Activated CD8-positive, alpha-beta memory T cell treated with anti-CD3 and anti-CD28 coated beads for 36 hours (primary cell): Measurements from ENCODE around the gene AGMAT. TPM values are rescaled to one million over a fixed set of nuclear protein-coding genes. Genes with fewer than 3 reads are reported as not detected.
"Not testable (repeated sequence)": the region's sequence is repeated elsewhere in the genome, so short reads cannot be mapped to it uniquely, and the experiment has no call there.

ENCODE experiments used
- CTCF ChIA-PET: fragments of 350-600 bp; sonication (Branson Sonifier 250); formaldehyde crosslinking; loops from one replicate; lab custom pipeline; 2021; ENCODE audit warnings: antibody characterized with exemption; lab: Charles Lee
- POLR2A ChIA-PET: fragments of 350-600 bp; sonication (Branson Sonifier 250); formaldehyde crosslinking; loops from one replicate; lab custom pipeline; 2021; ENCODE audit warnings: antibody characterized with exemption; lab: Charles Lee
- total RNA-seq, 2 experiments: library from RNA; stranded (reverse); gene quantifications; one replicate each; pipeline ENCODE4 v1.2.3, GENCODE V29; 2021

The AGMAT gene
- total RNA-seq, 2 experiments from 2014 or later: 19.6 to 20.3 TPM

GRCh38 chr1:15617173-15618076 is 32.6 kb upstream of the AGMAT start, which contains the start of gene DDI2:
Gene DDI2, plus strand, starts transcription at chr1:15617458. Its CDS starts 213 bp downstream, at chr1:15617671.
- ChIA-PET POLR2A (interaction anchor here (1.0 to 1.8 kb wide), 5 partner anchors 10 to 90 kb away, joined by 3 to 14 read pairs (median 3); partner anchors contain the start of gene DNAJC16), CTCF (interaction anchor here (1.1 to 1.7 kb wide), 2 partner anchors 12 to 13 kb away, joined by 3 to 8 read pairs; no protein-coding TSS in a partner anchor)

DNA sequence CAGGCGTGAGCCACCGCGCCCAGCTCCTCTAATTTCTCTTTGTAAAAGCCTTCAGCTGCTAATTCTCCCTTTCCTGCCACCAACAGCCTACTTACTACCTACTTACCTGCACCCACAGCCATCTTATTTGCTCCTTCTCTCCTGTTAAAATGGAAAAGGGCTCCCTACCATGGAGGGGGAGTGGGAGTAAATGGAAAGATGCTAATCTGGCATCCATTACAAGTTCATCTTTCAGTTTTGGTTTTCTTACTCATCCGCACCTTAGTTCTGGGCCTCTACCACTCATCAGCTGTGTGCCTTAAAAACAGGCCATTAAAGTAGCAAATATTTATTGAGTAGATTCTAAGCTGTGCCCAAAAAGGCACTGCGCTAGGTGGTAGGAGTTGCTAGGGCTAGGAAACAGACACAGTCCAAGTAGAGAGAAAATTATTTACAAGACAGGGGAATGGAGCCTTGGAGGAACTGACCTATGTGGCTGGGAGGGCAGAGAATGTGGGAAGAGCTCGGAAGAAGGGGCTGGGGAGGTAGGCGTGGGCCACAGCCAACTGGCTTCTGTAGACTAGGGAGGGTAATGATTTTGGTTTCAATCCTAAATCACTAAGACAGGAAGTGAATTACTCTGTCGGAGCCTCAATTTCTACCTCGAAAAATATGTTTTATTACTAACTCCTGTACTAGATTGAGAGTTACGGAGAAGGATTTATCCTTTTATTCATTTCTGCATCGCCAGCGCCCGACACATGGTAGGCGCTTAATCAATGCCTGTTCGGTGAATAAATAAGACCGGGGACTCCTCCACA is 31.7 kb upstream of the AGMAT start:
- ChIA-PET CTCF (interaction anchor here (0.7 to 1.7 kb wide), 4 partner anchors 12 to 1473 kb away, joined by 3 to 8 read pairs (median 4); no protein-coding TSS in a partner anchor), POLR2A (no interaction called here)

DNA sequence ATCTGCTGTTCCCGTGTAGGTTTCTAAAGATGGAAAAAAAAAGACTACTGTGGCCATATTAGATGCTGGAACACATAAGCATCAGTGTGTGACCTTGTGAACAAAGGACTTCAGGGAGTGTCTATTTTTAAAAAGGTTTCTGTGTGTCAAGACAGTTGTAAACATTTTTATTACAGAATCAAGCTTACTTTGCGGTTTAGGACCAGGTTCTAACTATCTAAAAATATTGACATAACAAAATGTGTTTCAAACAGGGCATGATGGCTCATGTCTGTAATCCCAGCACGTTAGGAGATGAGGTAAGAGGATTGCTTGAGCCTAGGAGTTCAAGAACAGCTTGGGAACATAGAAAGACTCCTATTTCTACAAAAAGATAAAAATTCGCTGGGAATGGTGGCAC is 25.3 kb upstream of the AGMAT start:
- CTCF ChIA-PET: no interaction called here
- POLR2A ChIA-PET: no interaction called here

GRCh38 chr1:15609631-15610030 is 24.8 kb upstream of the AGMAT start:
- CTCF ChIA-PET: no interaction called here
- POLR2A ChIA-PET: no interaction called here

GRCh38 chr1:15605398-15606383 is 20.8 kb upstream of the AGMAT start:
- CTCF ChIA-PET: no interaction called here
- POLR2A ChIA-PET: no interaction called here

- CTCF ChIA-PET: interaction anchor here (2.1 to 2.3 kb wide), 2 partner anchors 12 to 136 kb away, joined by 7 to 8 read pairs; no protein-coding TSS in a partner anchor
- POLR2A ChIA-PET: not testable (repeated sequence)
Measured at GRCh38 chr1:15604400-15604799, 19.5 kb upstream of the AGMAT start.

GRCh38 chr1:15603966-15604282 is 19.1 kb upstream of the AGMAT start:
- POLR2A ChIA-PET: interaction anchor here (0.8 kb wide), 1 partner anchor 14 kb away, joined by 3 read pairs; no protein-coding TSS in a partner anchor
- CTCF ChIA-PET: interaction anchor here (2.1 to 2.3 kb wide), 2 partner anchors 12 to 137 kb away, joined by 7 to 8 read pairs; no protein-coding TSS in a partner anchor

DNA sequence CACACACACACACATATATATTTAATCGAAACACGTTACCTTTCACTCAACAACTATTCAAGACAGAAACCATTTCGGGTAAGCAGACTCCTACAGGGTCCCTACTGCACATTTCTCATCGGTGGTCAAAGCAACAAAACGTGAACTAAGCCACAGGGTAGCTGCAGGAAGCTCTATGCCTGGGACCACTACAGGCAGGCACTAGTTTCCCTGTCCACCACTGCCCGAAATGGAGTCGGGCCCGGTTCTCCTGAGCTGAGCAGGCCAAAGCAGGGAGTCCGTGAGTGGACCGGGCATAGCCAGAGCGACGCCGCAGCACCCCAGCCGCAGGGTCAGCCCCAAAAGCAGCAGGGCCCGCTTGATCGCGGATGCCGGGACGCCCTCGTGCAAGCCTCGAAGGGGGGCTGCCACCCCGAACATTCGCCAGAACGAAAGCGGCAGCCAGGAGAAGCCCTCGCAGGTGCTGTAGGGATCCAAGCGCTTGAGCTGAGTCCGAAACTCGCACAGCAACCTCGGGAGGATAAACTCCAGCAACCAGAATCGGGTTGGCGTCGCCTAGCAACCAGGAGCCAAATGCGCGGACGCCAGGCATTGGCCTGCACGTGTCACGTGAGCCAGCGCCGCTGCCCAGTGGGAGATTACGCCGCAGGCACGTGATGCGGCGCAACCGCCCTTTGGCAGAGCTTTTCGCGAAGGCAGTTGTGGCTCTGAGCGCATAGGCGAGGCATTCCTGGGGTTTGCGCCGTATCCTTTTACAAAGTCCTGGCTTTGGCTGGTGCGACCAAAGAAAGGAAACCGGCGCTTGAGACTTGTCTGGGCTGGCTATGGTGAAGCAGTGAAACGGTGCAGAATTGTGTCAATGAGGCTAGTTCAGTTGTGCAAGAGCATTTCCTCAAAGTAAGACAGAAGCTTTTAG is 18.5 kb upstream of the AGMAT start:
- ChIA-PET CTCF (interaction anchor here (0.6 to 2.3 kb wide), 4 partner anchors 11 to 137 kb away, joined by 3 to 8 read pairs (median 6); no protein-coding TSS in a partner anchor), POLR2A (interaction anchor here (0.8 kb wide), 1 partner anchor 15 kb away, joined by 3 read pairs; no protein-coding TSS in a partner anchor)

- ChIA-PET POLR2A (no interaction called here), CTCF (interaction anchor here (0.6 to 2.3 kb wide), 2 partner anchors 57 to 143 kb away, joined by 3 to 4 read pairs; no protein-coding TSS in a partner anchor)
Measured at GRCh38 chr1:15598436-15598835, 13.6 kb upstream of the AGMAT start.

- CTCF ChIA-PET: interaction anchor here (0.6 to 1.1 kb wide), 4 partner anchors 19 to 146 kb away, joined by 3 to 5 read pairs (median 4); partner anchors contain the start of gene CELA2A
- POLR2A ChIA-PET: interaction anchor here (0.6 kb wide), 1 partner anchor 64 kb away, joined by 3 read pairs; no protein-coding TSS in a partner anchor
Measured at GRCh38 chr1:15595809-15596617, 11.2 kb upstream of the AGMAT start.

GRCh38 chr1:15592285-15592684 is 7.4 kb upstream of the AGMAT start:
- ChIA-PET CTCF (interaction anchor here (0.7 to 1.0 kb wide), 4 partner anchors 11 to 145 kb away, joined by 3 to 4 read pairs (median 4); no protein-coding TSS in a partner anchor), POLR2A (no interaction called here)

DNA sequence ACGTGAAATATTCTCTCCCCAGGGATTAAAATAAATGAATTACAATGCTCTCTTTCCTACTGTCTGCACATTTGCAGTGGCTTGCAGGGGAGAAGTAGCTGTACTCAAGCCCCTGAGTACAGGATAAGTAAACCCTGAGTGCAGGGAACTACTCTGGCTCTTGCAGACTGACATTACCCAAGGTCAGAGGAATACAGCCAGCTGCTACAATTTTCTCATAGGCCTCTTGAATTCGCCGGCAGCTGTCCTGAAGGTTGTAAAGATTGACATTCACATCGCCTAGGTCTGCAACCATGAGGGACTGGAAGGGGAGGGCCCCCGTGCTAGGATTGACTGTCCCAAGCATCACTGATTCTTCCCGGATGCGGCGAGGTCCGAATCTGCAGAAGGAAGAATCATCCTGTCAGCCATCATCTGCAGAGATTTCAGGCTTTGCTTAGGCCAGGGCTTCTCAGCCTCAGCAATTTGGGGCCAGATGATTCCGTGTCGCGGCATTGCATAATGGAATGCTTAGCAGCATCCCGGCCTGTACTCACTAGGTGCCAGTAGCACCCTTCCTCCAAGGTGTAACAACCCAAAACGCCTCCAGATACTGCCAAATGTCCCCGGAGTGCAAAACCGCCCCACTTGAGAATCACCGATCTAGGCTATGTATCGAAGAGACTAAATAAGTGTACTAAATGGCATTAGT is 1.7 kb downstream of the AGMAT start:
- CTCF ChIA-PET: no interaction called here
- POLR2A ChIA-PET: no interaction called here

DNA sequence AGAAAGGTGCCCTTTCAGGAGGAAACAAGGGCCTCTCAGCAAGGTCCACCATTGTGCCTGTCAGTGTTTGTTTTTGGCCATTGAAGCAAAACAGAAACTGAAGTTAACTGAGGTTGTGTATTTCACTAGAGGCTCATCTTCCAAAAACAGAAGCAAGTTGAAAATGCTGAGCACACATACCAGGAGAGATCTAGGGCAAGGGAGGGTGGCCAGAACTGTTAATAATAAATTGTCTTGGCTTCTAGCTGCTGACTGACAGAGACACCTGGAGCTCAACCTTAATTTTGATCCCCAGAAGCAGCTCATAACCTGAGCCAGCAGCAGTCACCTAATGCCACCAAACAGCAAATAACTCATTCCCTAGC is 5.2 kb downstream of the AGMAT start:
- ChIA-PET POLR2A (no interaction called here), CTCF (interaction anchor here (1.5 kb wide), 1 partner anchor 14 kb away, joined by 3 read pairs; no protein-coding TSS in a partner anchor)

DNA sequence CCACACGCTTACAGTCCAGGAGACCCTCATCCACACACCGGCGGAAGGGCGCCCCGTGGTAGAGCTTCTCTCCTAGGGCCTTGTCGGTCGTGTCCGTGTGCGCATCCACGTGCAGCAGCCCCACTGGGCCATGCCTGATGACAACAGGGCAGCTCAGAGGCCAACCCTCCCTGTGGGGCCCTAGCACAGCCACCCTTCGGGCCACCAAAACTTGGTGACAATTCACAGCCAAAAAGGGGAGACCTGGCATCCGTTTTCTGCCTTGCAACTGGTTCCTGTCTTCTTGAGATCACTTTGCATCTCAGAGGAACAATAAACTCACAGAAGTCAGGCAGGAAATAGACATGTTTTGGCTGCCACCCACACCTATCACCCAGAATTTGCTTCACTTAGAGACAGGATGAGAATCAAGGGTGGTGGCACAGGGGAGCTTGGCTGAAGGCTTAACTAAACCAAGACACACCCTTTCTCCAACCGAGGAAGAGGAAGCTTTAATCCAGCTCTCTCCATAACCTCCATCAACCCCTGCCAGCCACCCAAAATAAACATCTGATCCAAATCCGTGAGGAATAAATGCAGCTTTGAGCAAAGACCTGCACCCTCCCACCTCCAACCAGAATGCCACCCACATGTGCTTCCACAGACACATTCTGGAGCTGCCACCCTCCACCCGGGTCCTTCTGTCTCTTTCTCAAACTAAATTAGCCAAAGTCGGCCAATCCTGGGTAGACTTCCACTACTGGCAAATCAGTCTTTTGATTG is 5.7 kb downstream of the AGMAT start:
- CTCF ChIA-PET: interaction anchor here (0.6 to 1.5 kb wide), 2 partner anchors 13 to 15 kb away, joined by 3 to 4 read pairs; no protein-coding TSS in a partner anchor
- POLR2A ChIA-PET: no interaction called here

GRCh38 chr1:15577691-15578090 is 7.2 kb downstream of the AGMAT start:
- ChIA-PET POLR2A (no interaction called here), CTCF (no interaction called here)
